Tibial artery (tissue), 4 donors: ENCODE results near the gene ZNF652.

Experiments
- DNase-seq, 2 donors: peaks; one replicate each; pipeline ENCODE4 v3.0.0-alpha.2; 2019
- H3K27ac ChIP-seq, 2 donors: fragments of 200-600 bp; sonication (generic) in 1 of 2; 1 replicate in 1 of 2; 2 replicates in 1 of 2; pipeline ENCODE4 v1.5.1; 2018 to 2019; ENCODE audit warnings: mild to moderate bottlenecking in 1 of 2
- H3K27me3 ChIP-seq, 2 donors: fragments of 200-600 bp; sonication (generic) in 1 of 2; one replicate each; pipeline versions ENCODE4 v1.5.1 to v1.6.0; 2016 to 2019
- H3K36me3 ChIP-seq, 3 donors: fragments of 200-600 bp; sonication (generic) in 2 of 3; one replicate each; pipeline ENCODE4 v1.5.1; 2016 to 2019; ENCODE audit warnings: mild to moderate bottlenecking in 2 of 3
- H3K4me1 ChIP-seq, 4 donors: fragments of 200-600 bp; sonication (generic) in 2 of 4; 1 replicate in 3 of 4; 2 replicates in 1 of 4; pipeline ENCODE4 v1.5.1; 2016 to 2019
- H3K4me3 ChIP-seq, 2 donors: fragments of 200-600 bp; sonication (generic) in 1 of 2; 1 replicate in 1 of 2; 2 replicates in 1 of 2; pipeline ENCODE4 v1.5.1; 2018 to 2019; ENCODE audit warnings: mild to moderate bottlenecking in 2 of 2
- H3K9me3 ChIP-seq, 3 donors: fragments of 200-600 bp; sonication (generic) in 1 of 3; one replicate each; pipeline ENCODE4 v1.5.1; 2016 to 2019
- CTCF ChIP-seq, 2 experiments: fragments of 200-600 bp in 1 of 2; fragments of 450-650 bp in 1 of 2; IDR thresholded peaks; one replicate each; pipeline ENCODE4 v1.5.1; 2017 to 2019; ENCODE audit warnings: antibody characterized with exemption in 2 of 2, mild to moderate bottlenecking in 1 of 2, moderate library complexity in 1 of 2
- intact Hi-C: fragments of 100-400 bp; cut with DNase I; formaldehyde crosslinking; loops from one replicate; pipeline ENCODE4 v1.15.0; 2023; ENCODE audit warnings: low total_unique reads

The ZNF652 gene

GRCh38 chr17:49361902-49362722 is at the start of gene ZNF652:
TSS of gene ZNF652 (minus strand) at chr17:49362250. CDS start at chr17:49317725, 44,525 bp downstream.
- peak within 1 kb of the TSS; percentile 89 for H3K4me3 ChIP-seq
- H3K36me3 ChIP-seq, result no peaks in the 10 kb centered on the region
- peak; percentile 88 to 95 for DNase-seq
- H3K27ac ChIP-seq, result peak within 1 kb of the TSS; percentile 83 to 92
- TF ChIP-seq CTCF (IDR thresholded peaks at IDR 0.05), result no peak
- H3K9me3 ChIP-seq, result no peaks in the 10 kb centered on the region
- H3K4me1 ChIP-seq, result peaks cover 0 to 26% (median 11%) of the 10 kb centered on the region in 4 donors
- H3K27me3 ChIP-seq, result no peaks in the 10 kb centered on the region
- intact Hi-C loops, result no loop called here

- DNase-seq, result no peak
- Histone ChIP-seq H3K9me3 (no peaks in the 10 kb centered on the region), H3K4me3 (no peak overlapping the region), H3K27ac (no peak overlapping the region), H3K36me3 (peaks cover 74 to 90% (median 89%) of the 10 kb centered on the region in 3 donors), H3K27me3 (no peaks in the 10 kb centered on the region), H3K4me1 (peaks cover 0 to 7% (median 4%) of the 10 kb centered on the region in 4 donors)
- intact Hi-C loops, result no loop called here
- no peak for TF ChIP-seq CTCF (IDR thresholded peaks at IDR 0.05)
Observed at GRCh38 chr17:49409066-49409465, 47.0 kb upstream of the ZNF652 start.

GRCh38 chr17:49407981-49408501 is 46.0 kb upstream of the ZNF652 start:
- no peaks in the 10 kb centered on the region for H3K9me3 ChIP-seq
- H3K4me3 ChIP-seq, result no peak overlapping the region
- peak; percentile 41 to 43 for TF ChIP-seq CTCF (IDR thresholded peaks at IDR 0.05)
- H3K36me3 ChIP-seq, result peaks cover 74 to 98% (median 93%) of the 10 kb centered on the region in 3 donors
- intact Hi-C loops, result no loop called here
- H3K27ac ChIP-seq, result no peak overlapping the region
- H3K27me3 ChIP-seq, result no peaks in the 10 kb centered on the region
- no peaks in the 10 kb centered on the region for H3K4me1 ChIP-seq
- DNase-seq, result peak in 1 of 2 donors; percentile 34

- DNase-seq, result no peak
- Histone ChIP-seq H3K36me3 (peaks cover 72 to 98% (median 83%) of the 10 kb centered on the region in 3 donors), H3K4me1 (peaks cover 0 to 8% (median 0%) of the 10 kb centered on the region in 4 donors), H3K9me3 (no peaks in the 10 kb centered on the region), H3K4me3 (no peak overlapping the region), H3K27ac (no peak overlapping the region), H3K27me3 (no peaks in the 10 kb centered on the region)
- intact Hi-C loops, result no loop called here
- TF ChIP-seq CTCF (IDR thresholded peaks at IDR 0.05), result no peak
Observed at GRCh38 chr17:49407086-49407485, 45.0 kb upstream of the ZNF652 start.

GRCh38 chr17:49406421-49407061 is 44.5 kb upstream of the ZNF652 start:
- H3K27ac ChIP-seq, result no peak overlapping the region
- DNase-seq, result no peak
- no peak overlapping the region for H3K4me3 ChIP-seq
- no peaks in the 10 kb centered on the region for H3K9me3 ChIP-seq
- peaks cover 66 to 92% (median 78%) of the 10 kb centered on the region in 3 donors for H3K36me3 ChIP-seq
- intact Hi-C loops, result no loop called here
- peaks cover 0 to 10% (median 0%) of the 10 kb centered on the region in 4 donors for H3K4me1 ChIP-seq
- no peak for TF ChIP-seq CTCF (IDR thresholded peaks at IDR 0.05)
- H3K27me3 ChIP-seq, result no peaks in the 10 kb centered on the region
